Activated naive CD4-positive, alpha-beta T cell treated with anti-CD3 and anti-CD28 coated beads, Interleukin-2, amount 10 ng/mL, durations not matched to agents 7 days and 5 days (primary cell): ENCODE measurements around the gene PLXNC1.
"Not testable (repeated sequence)": the region's sequence is repeated elsewhere in the genome, so short reads cannot be mapped to it uniquely, and the experiment has no call there.

Experiments used
- CTCF ChIA-PET: fragments of 350-600 bp; sonication (Branson Sonifier 250); formaldehyde crosslinking; loops from one replicate; lab custom pipeline; 2021; ENCODE audit warnings: antibody characterized with exemption; lab: Charles Lee
- DNase-seq: peaks from one replicate; pipeline ENCODE4 v3.0.0-alpha.2; 2020
- H3K27ac Mint-ChIP-seq: one replicate; pipeline ENCODE4 v1.8.0; 2021; ENCODE audit warnings: mild to moderate bottlenecking, moderate library complexity, mixed read lengths
- H3K27me3 Mint-ChIP-seq: one replicate; pipeline ENCODE4 v1.8.0; 2021; ENCODE audit warnings: mild to moderate bottlenecking, mixed read lengths
- H3K36me3 Mint-ChIP-seq: one replicate; pipeline ENCODE4 v1.8.0; 2021; ENCODE audit warnings: mixed read lengths
- H3K4me1 Mint-ChIP-seq: one replicate; pipeline ENCODE4 v1.8.0; 2021; ENCODE audit warnings: mixed read lengths
- H3K4me3 Mint-ChIP-seq: one replicate; pipeline ENCODE4 v1.8.0; 2021; ENCODE audit warnings: mild to moderate bottlenecking, moderate library complexity, mixed read lengths
- H3K9me3 Mint-ChIP-seq: one replicate; pipeline ENCODE4 v1.8.0; 2021; ENCODE audit warnings: mixed read lengths

Gene PLXNC1

GRCh38 chr12:94297876-94298505 lies 149.6 kb downstream of the PLXNC1 start:
- H3K27ac Mint-ChIP-seq = no peak overlapping the region
- peaks cover 79% of the 10 kb centered on the region for H3K36me3 Mint-ChIP-seq
- no peak overlapping the region for H3K4me3 Mint-ChIP-seq
- H3K27me3 Mint-ChIP-seq = no peaks in the 10 kb centered on the region
- H3K9me3 Mint-ChIP-seq = no peaks in the 10 kb centered on the region
- CTCF ChIA-PET = no interaction called here
- H3K4me1 Mint-ChIP-seq = peaks cover 13% of the 10 kb centered on the region
- no peak for DNase-seq

GRCh38 chr12:94299846-94300245 lies 151.5 kb downstream of the PLXNC1 start:
- no peak overlapping the region for H3K4me3 Mint-ChIP-seq

DNA sequence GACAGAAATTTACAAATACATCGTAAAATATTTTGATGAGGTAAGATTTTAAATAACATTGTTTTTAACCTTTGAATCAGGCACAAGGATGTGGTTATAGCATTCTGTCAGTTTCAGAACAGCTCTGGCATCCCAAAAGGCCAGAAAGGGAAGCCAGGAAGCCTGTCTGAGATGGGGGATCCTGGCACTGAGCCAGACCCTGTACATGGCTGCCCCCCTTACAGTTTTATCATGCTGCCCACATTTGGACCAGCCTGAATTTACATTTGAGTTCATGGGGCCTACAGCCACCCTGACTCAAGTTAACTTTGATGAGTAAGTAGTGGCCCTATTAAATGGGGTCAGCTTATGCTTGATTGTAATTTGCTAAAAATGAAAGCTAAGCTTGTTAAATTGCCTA lies 155.6 kb downstream of the PLXNC1 start:
- no peak for DNase-seq
- CTCF ChIA-PET = interaction anchor here (1.1 to 1.4 kb wide), 2 partner anchors 19 to 154 kb away, joined by 3 to 6 read pairs; no protein-coding TSS in a partner anchor
- Mint-ChIP-seq H3K27me3 (no peaks in the 10 kb centered on the region), H3K36me3 (peaks cover 87% of the 10 kb centered on the region), H3K4me1 (peaks cover 60% of the 10 kb centered on the region), H3K4me3 (no peak overlapping the region), H3K27ac (no peak overlapping the region), H3K9me3 (no peaks in the 10 kb centered on the region)

More at GRCh38 chr12:94299846-94300245, 151.5 kb downstream of the PLXNC1 start:
- H3K4me1 Mint-ChIP-seq = peaks cover 32% of the 10 kb centered on the region
- H3K27me3 Mint-ChIP-seq = no peaks in the 10 kb centered on the region
- peaks cover 87% of the 10 kb centered on the region for H3K36me3 Mint-ChIP-seq
- CTCF ChIA-PET = no interaction called here
- no peak overlapping the region for H3K27ac Mint-ChIP-seq
- DNase-seq = no peak
- H3K9me3 Mint-ChIP-seq = no peaks in the 10 kb centered on the region

GRCh38 chr12:94304566-94305061 lies 156.2 kb downstream of the PLXNC1 start:
- Mint-ChIP-seq H3K4me3 (no peak overlapping the region), H3K27ac (peak overlapping the region; percentile 83), H3K36me3 (peaks cover 89% of the 10 kb centered on the region), H3K27me3 (no peaks in the 10 kb centered on the region), H3K4me1 (peaks cover 60% of the 10 kb centered on the region), H3K9me3 (no peaks in the 10 kb centered on the region)
- no peak for DNase-seq
- CTCF ChIA-PET = interaction anchor here (0.6 to 1.4 kb wide), 4 partner anchors 19 to 155 kb away, joined by 3 to 6 read pairs (median 4); no protein-coding TSS in a partner anchor

DNA sequence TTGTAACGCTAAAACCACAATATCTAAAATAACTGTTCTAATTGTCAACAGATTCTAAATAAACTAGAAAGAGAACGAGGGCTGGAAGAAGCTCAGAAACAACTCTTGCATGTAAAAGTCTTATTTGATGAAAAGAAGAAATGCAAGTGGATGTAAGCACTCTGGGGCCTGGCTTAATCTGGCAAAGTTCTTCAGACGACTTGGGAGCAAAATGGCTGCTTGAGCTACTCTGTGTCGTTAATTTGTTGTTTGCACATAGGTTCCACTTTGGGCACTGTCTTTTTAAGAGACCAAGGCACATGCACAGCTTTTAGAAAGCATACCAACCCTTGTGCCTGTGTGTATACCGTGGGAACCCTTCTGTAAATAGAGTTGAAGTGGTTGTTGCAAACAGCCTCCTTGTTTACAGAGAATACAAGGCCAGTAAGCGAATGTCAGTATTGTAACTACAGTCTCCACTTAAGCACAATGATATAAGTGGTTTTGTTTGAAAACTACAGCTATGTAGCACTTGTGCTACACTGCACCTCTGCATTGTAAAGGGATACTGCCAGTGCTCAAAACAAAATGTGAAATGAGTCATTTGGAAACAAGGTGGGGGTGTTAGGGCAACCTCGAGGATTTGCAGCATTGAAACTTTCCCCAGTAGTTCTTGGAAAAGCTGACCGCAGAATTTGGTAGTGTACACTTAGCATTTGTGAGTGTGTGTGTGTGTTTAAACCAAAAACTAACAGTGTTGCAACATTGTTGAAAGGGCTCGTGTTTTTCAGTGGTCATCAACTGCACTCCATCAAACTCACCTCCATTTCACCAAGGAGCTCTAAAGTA lies 157.0 kb downstream of the PLXNC1 start:
- CTCF ChIA-PET = interaction anchor here (0.6 to 1.4 kb wide), 7 partner anchors 16 to 156 kb away, joined by 3 to 6 read pairs (median 3); no protein-coding TSS in a partner anchor
- H3K9me3 Mint-ChIP-seq = no peaks in the 10 kb centered on the region
- H3K27ac Mint-ChIP-seq = peak overlapping the region; percentile 83
- peaks cover 83% of the 10 kb centered on the region for H3K36me3 Mint-ChIP-seq
- H3K4me1 Mint-ChIP-seq = peaks cover 60% of the 10 kb centered on the region
- H3K27me3 Mint-ChIP-seq = no peaks in the 10 kb centered on the region
- DNase-seq = peak; percentile 67
- peak overlapping the region; percentile 14 for H3K4me3 Mint-ChIP-seq

GRCh38 chr12:94308612-94309011 lies 160.2 kb downstream of the PLXNC1 start:
- Mint-ChIP-seq H3K27me3 (no peaks in the 10 kb centered on the region), H3K4me1 (peaks cover 41% of the 10 kb centered on the region), H3K4me3 (no peak overlapping the region), H3K9me3 (no peaks in the 10 kb centered on the region), H3K27ac (peak overlapping the region; percentile 2), H3K36me3 (peaks cover 71% of the 10 kb centered on the region)
- DNase-seq = no peak
- CTCF ChIA-PET = no interaction called here

- H3K27me3 Mint-ChIP-seq = no peaks in the 10 kb centered on the region
- DNase-seq = no peak
- H3K27ac Mint-ChIP-seq = no peak overlapping the region
- H3K4me1 Mint-ChIP-seq = peaks cover 33% of the 10 kb centered on the region
- no peak overlapping the region for H3K4me3 Mint-ChIP-seq
- CTCF ChIA-PET = no interaction called here
- no peaks in the 10 kb centered on the region for H3K9me3 Mint-ChIP-seq
- peaks cover 63% of the 10 kb centered on the region for H3K36me3 Mint-ChIP-seq
Observed at GRCh38 chr12:94309373-94309772, 161.0 kb downstream of the PLXNC1 start.

- no peaks in the 10 kb centered on the region for H3K27me3 Mint-ChIP-seq
- H3K36me3 Mint-ChIP-seq = peaks cover 41% of the 10 kb centered on the region
- H3K9me3 Mint-ChIP-seq = peaks cover 6% of the 10 kb centered on the region
- peaks cover 9% of the 10 kb centered on the region for H3K4me1 Mint-ChIP-seq
- CTCF ChIA-PET = no interaction called here
- no peak for DNase-seq
- H3K4me3 Mint-ChIP-seq = no peak overlapping the region
- no peak overlapping the region for H3K27ac Mint-ChIP-seq
Observed at GRCh38 chr12:94312378-94312777, 164.0 kb downstream of the PLXNC1 start.

DNA sequence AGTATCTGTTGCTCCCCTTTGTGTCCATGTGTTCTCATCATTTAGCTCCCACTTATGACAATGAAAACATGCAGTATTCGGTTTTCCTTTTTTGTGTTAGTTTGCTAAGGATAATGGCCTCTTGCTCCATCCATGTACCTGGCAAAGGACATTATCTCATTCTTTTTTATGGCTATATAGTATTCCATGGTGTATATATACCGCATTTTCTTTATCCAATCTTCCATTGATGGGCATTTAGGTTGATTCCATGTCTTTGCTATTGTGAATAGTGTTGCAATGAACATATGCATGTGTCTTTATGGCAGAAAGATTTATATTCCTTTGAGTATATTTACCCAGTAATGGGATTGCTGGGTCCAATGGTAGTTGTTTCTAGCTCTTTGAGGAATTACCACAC lies 168.2 kb downstream of the PLXNC1 start:
- H3K4me1 Mint-ChIP-seq, H3K27me3 Mint-ChIP-seq, H3K4me3 Mint-ChIP-seq, CTCF ChIA-PET, DNase-seq, H3K27ac Mint-ChIP-seq: not testable (repeated sequence)
- Mint-ChIP-seq H3K36me3 (peaks cover 55% of the 10 kb centered on the region), H3K9me3 (peaks cover 45% of the 10 kb centered on the region)

- CTCF ChIA-PET = no interaction called here
- Mint-ChIP-seq H3K4me1 (peaks cover 4% of the 10 kb centered on the region), H3K36me3 (peaks cover 61% of the 10 kb centered on the region), H3K9me3 (peaks cover 48% of the 10 kb centered on the region), H3K4me3 (no peak overlapping the region), H3K27ac (no peak overlapping the region), H3K27me3 (no peaks in the 10 kb centered on the region)
- DNase-seq = no peak
Observed at GRCh38 chr12:94318181-94318580, 169.8 kb downstream of the PLXNC1 start.

DNA sequence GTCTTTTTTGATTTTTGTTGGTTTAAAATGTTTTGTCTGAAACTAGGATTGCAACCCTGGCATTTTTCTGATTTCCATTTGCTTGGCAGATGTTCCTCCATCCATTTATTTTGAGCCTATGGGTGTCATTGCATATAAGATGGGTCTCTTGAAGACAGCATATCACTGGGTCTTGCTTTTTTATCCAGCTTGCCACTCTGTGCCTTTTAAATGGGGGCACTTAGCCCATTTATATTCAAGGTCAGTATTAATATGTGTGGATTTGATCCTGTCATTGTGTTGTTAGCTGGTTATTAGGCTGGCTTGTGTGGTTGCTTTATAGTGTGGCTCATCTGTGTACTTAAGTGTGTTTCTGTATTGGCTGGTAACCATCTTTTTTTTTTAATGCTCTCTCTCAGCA lies 171.7 kb downstream of the PLXNC1 start:
- peaks cover 4% of the 10 kb centered on the region for H3K4me1 Mint-ChIP-seq
- H3K27me3 Mint-ChIP-seq = no peaks in the 10 kb centered on the region
- CTCF ChIA-PET = no interaction called here
- H3K27ac Mint-ChIP-seq = no peak overlapping the region
- peaks cover 72% of the 10 kb centered on the region for H3K36me3 Mint-ChIP-seq
- H3K9me3 Mint-ChIP-seq = peaks cover 52% of the 10 kb centered on the region
- no peak for DNase-seq
- H3K4me3 Mint-ChIP-seq = no peak overlapping the region

GRCh38 chr12:94322346-94322745 lies 174.0 kb downstream of the PLXNC1 start:
- CTCF ChIA-PET = no interaction called here

DNA sequence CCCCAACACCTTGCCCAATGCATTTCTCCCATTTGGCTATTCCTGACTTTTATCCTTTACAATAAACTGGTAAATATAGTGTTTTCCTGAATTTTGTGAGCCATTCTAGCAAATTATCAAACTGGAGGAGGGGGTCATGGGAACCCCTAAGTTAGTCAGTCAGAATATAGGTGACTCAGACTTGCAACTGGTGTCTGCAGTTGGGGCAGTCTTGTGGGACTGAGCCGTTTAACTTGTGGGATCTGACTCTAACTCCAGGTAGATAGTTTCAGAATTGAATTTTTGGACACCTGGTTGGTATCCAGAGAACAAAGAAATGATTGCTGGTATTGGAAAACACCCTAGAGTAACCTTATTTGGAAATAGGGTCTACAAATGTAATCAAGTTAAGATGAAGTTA lies 177.9 kb downstream of the PLXNC1 start:
- H3K4me3 Mint-ChIP-seq = no peak overlapping the region
- peaks cover 5% of the 10 kb centered on the region for H3K4me1 Mint-ChIP-seq
- peaks cover 10% of the 10 kb centered on the region for H3K9me3 Mint-ChIP-seq
- no peaks in the 10 kb centered on the region for H3K27me3 Mint-ChIP-seq
- CTCF ChIA-PET = no interaction called here
- no peak for DNase-seq
- no peak overlapping the region for H3K27ac Mint-ChIP-seq
- peaks cover 60% of the 10 kb centered on the region for H3K36me3 Mint-ChIP-seq

More at GRCh38 chr12:94322346-94322745, 174.0 kb downstream of the PLXNC1 start:
- no peak for DNase-seq
- Mint-ChIP-seq H3K9me3 (peaks cover 46% of the 10 kb centered on the region), H3K4me1 (peaks cover 9% of the 10 kb centered on the region), H3K36me3 (peaks cover 81% of the 10 kb centered on the region), H3K27me3 (no peaks in the 10 kb centered on the region), H3K27ac (no peak overlapping the region), H3K4me3 (no peak overlapping the region)

DNA sequence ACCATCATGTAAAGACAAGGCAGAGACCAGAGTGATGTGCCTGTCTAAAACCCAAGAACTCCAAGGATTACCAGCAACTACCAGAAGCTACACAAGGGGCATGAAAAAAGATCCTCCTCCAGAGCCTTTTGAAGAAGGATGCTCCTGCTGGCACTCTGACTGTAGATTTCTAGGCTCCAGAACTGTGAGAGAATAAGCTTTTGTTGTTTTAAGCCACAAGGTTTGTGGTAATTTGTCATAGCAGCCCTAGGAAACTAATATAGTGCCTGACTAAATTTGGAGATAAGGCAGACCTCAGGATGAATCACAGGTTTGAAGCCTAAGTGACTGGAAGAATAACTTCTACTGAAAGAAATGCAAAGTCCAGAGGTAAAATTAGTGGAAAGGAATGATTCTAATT lies 178.3 kb downstream of the PLXNC1 start:
- DNase-seq = no peak
- CTCF ChIA-PET = no interaction called here
- H3K36me3 Mint-ChIP-seq = peaks cover 58% of the 10 kb centered on the region
- no peak overlapping the region for H3K4me3 Mint-ChIP-seq
- peaks cover 5% of the 10 kb centered on the region for H3K9me3 Mint-ChIP-seq
- no peak overlapping the region for H3K27ac Mint-ChIP-seq
- no peaks in the 10 kb centered on the region for H3K27me3 Mint-ChIP-seq
- peaks cover 5% of the 10 kb centered on the region for H3K4me1 Mint-ChIP-seq
